Mammary epithelial cell (primary cell): ENCODE results near the gene DIAPH2.

Source experiments
- CTCF ChIP-seq, 2 donors: IDR thresholded peaks in 1 of 2; conservative IDR thresholded peaks in 1 of 2; 2 replicates each; pipeline ENCODE4 v1.5.1; 2011 to 2012; ENCODE audit warnings: inconsistent platforms in 2 of 2, low read length in 2 of 2, mild to moderate bottlenecking in 2 of 2, control low read depth in 1 of 2, low read depth in 1 of 2; ENCODE audit not compliant: insufficient read depth in 1 of 2; ENCODE audit errors: extremely low read depth in 1 of 2
- EZH2 ChIP-seq: IDR thresholded peaks from 2 replicates; pipeline ENCODE4 v1.6.1; 2012; ENCODE audit warnings: low read length, inconsistent platforms, borderline replicate concordance

GRCh38 chrX:97210501-97210900, 525.9 kb downstream of the DIAPH2 start:
- TF ChIP-seq CTCF (conservative IDR thresholded peaks at IDR 0.05 in 1 of 2, IDR thresholded peaks at IDR 0.05 in 1 of 2; ENCODE audit: extremely low read depth in 1 of 2, insufficient read depth in 1 of 2, low read depth in 1 of 2, low read length in 2 of 2) (no peak), EZH2 (no peak)
